ENCODE measurements around the gene UNC13C.

DNA sequence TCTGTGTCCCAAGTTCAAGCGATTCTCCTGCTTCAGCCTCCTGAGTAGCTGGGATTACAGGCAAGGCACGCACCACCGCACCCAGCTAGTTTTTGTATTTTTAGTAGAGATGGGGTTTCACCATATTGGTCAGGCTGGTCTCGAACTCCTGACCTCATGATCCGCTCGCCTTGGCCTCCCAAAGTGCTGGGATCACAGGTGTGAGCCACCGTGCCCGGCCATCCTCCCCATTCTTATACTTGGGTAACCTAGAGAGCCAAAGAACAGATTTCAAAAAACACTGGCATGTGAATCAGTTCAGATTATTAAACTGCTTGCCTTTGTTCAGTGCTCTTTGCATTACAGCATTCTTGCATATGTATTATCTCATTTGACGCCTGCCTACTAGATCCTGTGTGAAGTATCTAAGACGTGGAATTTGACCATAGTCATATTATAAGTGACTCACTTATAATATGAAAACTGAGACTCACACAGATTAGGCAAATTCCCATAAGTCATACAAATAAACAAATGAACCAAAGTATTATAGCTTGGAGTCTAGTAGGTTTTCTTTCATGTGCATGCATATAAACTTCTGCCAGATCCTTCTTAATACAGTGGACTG is 123.5 kb downstream of the UNC13C start:
- TF ChIP-seq, protein P1, sequence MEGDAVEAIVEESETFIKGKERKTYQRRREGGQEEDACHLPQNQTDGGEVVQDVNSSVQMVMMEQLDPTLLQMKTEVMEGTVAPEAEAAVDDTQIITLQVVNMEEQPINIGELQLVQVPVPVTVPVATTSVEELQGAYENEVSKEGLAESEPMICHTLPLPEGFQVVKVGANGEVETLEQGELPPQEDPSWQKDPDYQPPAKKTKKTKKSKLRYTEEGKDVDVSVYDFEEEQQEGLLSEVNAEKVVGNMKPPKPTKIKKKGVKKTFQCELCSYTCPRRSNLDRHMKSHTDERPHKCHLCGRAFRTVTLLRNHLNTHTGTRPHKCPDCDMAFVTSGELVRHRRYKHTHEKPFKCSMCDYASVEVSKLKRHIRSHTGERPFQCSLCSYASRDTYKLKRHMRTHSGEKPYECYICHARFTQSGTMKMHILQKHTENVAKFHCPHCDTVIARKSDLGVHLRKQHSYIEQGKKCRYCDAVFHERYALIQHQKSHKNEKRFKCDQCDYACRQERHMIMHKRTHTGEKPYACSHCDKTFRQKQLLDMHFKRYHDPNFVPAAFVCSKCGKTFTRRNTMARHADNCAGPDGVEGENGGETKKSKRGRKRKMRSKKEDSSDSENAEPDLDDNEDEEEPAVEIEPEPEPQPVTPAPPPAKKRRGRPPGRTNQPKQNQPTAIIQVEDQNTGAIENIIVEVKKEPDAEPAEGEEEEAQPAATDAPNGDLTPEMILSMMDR (conservative IDR thresholded peaks at IDR 0.05; ENCODE audit: low read length) = no peak
- no peak for TF ChIP-seq EZH2phosphoT487 (IDR thresholded peaks at IDR 0.05; ENCODE audit: borderline replicate concordance, low read depth, low read length)

All from OCI-LY7 (cell line).